Astrocyte of the cerebellum (primary cell): ENCODE measurements around the gene HLCS.

Source experiments
- DNase-seq: peaks from one replicate; pipeline ENCODE4 v3.0.0-alpha.2; 2011; ENCODE audit warnings: low read depth
- H3K4me3 ChIP-seq: 2 replicates; pipeline ENCODE4 v1.5.1; 2011; ENCODE audit warnings: mild to moderate bottlenecking, low read depth, low read length, moderate library complexity
- CTCF ChIP-seq: IDR thresholded peaks from 2 replicates; pipeline ENCODE4 v1.5.1; 2012; ENCODE audit warnings: low read length, low read depth, moderate library complexity, mild to moderate bottlenecking; ENCODE audit errors: missing control alignments
- in situ Hi-C: cut with HindIII; loops from 2 replicates; pipeline ENCODE4 v1.10.0; 2017; ENCODE audit warnings: low sequenced_read_pairs

Gene HLCS

GRCh38 chr21:36759348-36760083 lies 207.0 kb downstream of the HLCS start:
- in situ Hi-C loops = loop anchor here (10.0 kb wide), 1 partner anchor 345 kb away; no protein-coding TSS in a partner anchor
- H3K4me3 ChIP-seq = no peak overlapping the region
- DNase-seq = no peak
- TF ChIP-seq CTCF = no peak

GRCh38 chr21:36757196-36757595 lies 209.3 kb downstream of the HLCS start:
- TF ChIP-seq CTCF = peak; percentile 22
- in situ Hi-C loops = no loop called here
- DNase-seq = no peak
- H3K4me3 ChIP-seq = no peak overlapping the region

- H3K4me3 ChIP-seq = no peak overlapping the region
- no peak for TF ChIP-seq CTCF
- in situ Hi-C loops = no loop called here
- DNase-seq = no peak
These were observed 209.9 kb downstream of the HLCS start for GRCh38 chr21:36756527-36756926.

GRCh38 chr21:36754241-36754898 lies 212.1 kb downstream of the HLCS start:
- in situ Hi-C loops = no loop called here
- no peak overlapping the region for H3K4me3 ChIP-seq
- no peak for DNase-seq
- TF ChIP-seq CTCF = no peak

GRCh38 chr21:36753556-36753955 lies 212.9 kb downstream of the HLCS start:
- peak; percentile 67 for DNase-seq
- no peak for TF ChIP-seq CTCF
- in situ Hi-C loops = no loop called here
- no peak overlapping the region for H3K4me3 ChIP-seq

- no peak for TF ChIP-seq CTCF
- no peak overlapping the region for H3K4me3 ChIP-seq
- DNase-seq = no peak
- in situ Hi-C loops = no loop called here
These were observed 215.1 kb downstream of the HLCS start for GRCh38 chr21:36751383-36751782.
